Heart left ventricle (tissue), 16 donors: ENCODE data around the gene FMN2. TPM values are rescaled to one million over a fixed set of nuclear protein-coding genes. Genes with fewer than 3 reads are reported as not detected.

Experiments used
- ATAC-seq, 4 donors: fragments of 200-7000 bp; cut with Tn5 transposase; one replicate each; pipeline ENCODE4 v1.9.1; 2020 to 2022; ENCODE audit warnings: moderate library complexity in 4 of 4, mild to moderate bottlenecking in 3 of 4, moderate number of reproducible peaks in 1 of 4
- DNase-seq, 5 donors: peaks; one replicate each; pipeline ENCODE4 v3.0.0-alpha.2; 2020
- H3K27ac ChIP-seq, 12 donors: fragments of 200-600 bp; sonication (generic) in 4 of 12; one replicate each; pipeline versions ENCODE4 v1.5.0 to v1.8.0; 2016 to 2022; ENCODE audit warnings: mild to moderate bottlenecking in 2 of 12
- H3K27me3 ChIP-seq, 9 donors: fragments of 200-600 bp; sonication (generic) in 2 of 9; one replicate each; pipeline versions ENCODE4 v1.5.1 to v1.8.0; 2016 to 2022; ENCODE audit warnings: mild to moderate bottlenecking in 3 of 9
- H3K36me3 ChIP-seq, 9 donors: fragments of 200-600 bp; sonication (generic) in 2 of 9; one replicate each; pipeline versions ENCODE4 v1.5.0 to v1.8.0; 2018 to 2022; ENCODE audit warnings: mild to moderate bottlenecking in 2 of 9
- H3K4me1 ChIP-seq, 12 donors: fragments of 200-600 bp; sonication (generic) in 4 of 12; one replicate each; pipeline versions ENCODE4 v1.5.0 to v1.8.0; 2016 to 2022; ENCODE audit warnings: mild to moderate bottlenecking in 3 of 12
- H3K4me3 ChIP-seq, 12 donors: fragments of 200-600 bp; sonication (generic) in 4 of 12; one replicate each; pipeline versions ENCODE4 v1.5.0 to v1.8.0; 2017 to 2022; ENCODE audit warnings: mild to moderate bottlenecking in 9 of 12, moderate library complexity in 4 of 12
- H3K9me3 ChIP-seq, 12 donors: fragments of 200-600 bp; sonication (generic) in 4 of 12; one replicate each; pipeline versions ENCODE4 v1.5.0 to v1.8.0; 2016 to 2022; ENCODE audit warnings: mild to moderate bottlenecking in 1 of 12
- POLR2A ChIP-seq, 2 donors: fragments of 450-650 bp; IDR thresholded peaks; one replicate each; pipeline ENCODE4 v1.6.1; 2017; ENCODE audit warnings: antibody characterized with exemption in 2 of 2, mild to moderate bottlenecking in 2 of 2, moderate library complexity in 2 of 2
- WGBS, 4 donors: extraction: QIAGEN DNeasy Blood & Tissue Kit in 2 of 4; methylation state at CpG; one replicate each; pipeline versions ENCODE4 v1.1.5 to v1.1.7; 2013 to 2018; 5-methylcytosine and 5-hydroxymethylcytosine counted together
- intact Hi-C, 10 donors: fragments of 100-400 bp; cut with DNase I; formaldehyde crosslinking; loops; one replicate each; pipeline versions ENCODE4 v1.11.1 to v1.14.2; 2022
- polyA plus RNA-seq, 2 donors: library from polyadenylated mRNA; stranded (reverse); fragments of 200-250 nt; gene quantifications; one replicate each; pipeline ENCODE4 v1.2.3, GENCODE V29; 2013
- total RNA-seq, 9 donors: library from RNA; depleted of rRNA in 2 of 9; stranded (reverse); fragments of >200 nt in 2 of 9; fragmentation: NEBNext Ultra II Directional in 3 of 9; extraction: Animal tissue kit (Norgen Biotek cat#: 25700) in 3 of 9; gene quantifications; one replicate each; pipeline versions ENCODE4 v1.1.0 to v1.2.4, GENCODE V29; 2016 to 2023
- TF ChIP-seq, protein P1 (sequence below), 12 donors: fragments of 200-600 bp; sonication (generic) in 4 of 12; IDR thresholded peaks; one replicate each; pipeline versions ENCODE4 v1.5.0 to v1.8.0; 2018 to 2022; ENCODE audit warnings: antibody characterized with exemption in 12 of 12, mild to moderate bottlenecking in 5 of 12
- donor health status: ischemic (EF 13 %, LVEDD 7.1; RV severe dilation, severe dysfunction).
- donor health status: healthy with polysubstance abuse.
- donor health status: DM: no; HTN: yes; CAD: no.
- donor health status: DM: no; HTN: no; CAD: no.
- donor health status: ischemic (EF 25% LVEDD 6.9; RV normal size, moderate dysfunction).
- donor health status: ischemic (EF 25% LVEDD 5.7; RV mildly dilated, moderate dysfunction).
- donor health status: healthy.
- donor health status: DM: yes; HTN: yes; CAD: no.
- donor health status: ischemic (EF 35%, LVEDD 5.7; RV mildly dilated, moderate dysfunction).
- donor health status: nonischemic (EF 11% LVEDD 7.7; RV severe dilation, severe dysfunction).
- donor health status: DM: yes; HTN: yes; CAD: no.
- donor health status: PGD.
- donor health status: ischemic (EF 29% LVEDD 5.4; RV normal size, mild dysfunction).
- donor health status: nonischemic (EF 23%, LVEDD 6.1; RV moderate dilation, normal function).

Gene FMN2
- total and polyA plus RNA-seq, 11 donors, result 0.11 to 1.9 (median 0.31) TPM; not detected in 8

DNA sequence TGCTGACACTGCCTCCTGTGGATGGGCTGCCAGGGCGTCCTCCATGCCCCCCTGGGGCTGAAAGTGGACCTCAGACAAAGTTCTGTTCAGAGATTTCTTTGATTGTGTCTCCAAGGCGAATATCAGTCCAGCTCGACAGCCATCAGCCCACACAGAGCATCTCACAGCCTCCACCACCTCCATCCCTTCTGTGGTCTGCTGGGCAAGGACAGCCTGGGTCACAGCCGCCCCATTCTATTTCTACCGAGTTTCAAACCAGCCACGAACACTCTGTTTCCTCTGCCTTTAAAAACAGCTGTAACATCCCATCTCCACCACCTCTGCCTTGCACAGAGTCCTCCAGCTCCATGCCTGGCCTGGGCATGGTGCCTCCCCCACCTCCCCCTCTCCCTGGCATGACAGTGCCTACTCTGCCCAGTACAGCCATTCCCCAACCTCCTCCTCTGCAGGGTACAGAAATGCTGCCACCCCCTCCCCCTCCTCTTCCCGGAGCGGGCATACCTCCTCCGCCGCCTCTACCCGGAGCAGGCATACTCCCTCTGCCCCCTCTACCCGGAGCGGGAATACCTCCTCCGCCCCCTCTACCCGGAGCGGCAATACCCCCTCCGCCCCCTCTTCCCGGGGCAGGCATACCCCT, 115.5 kb downstream of the FMN2 start:
- no peaks in the 10 kb centered on the region for H3K4me1 ChIP-seq
- no peak for ATAC-seq
- no peak for TF ChIP-seq POLR2A (IDR thresholded peaks at IDR 0.05)
- TF ChIP-seq, protein P1, sequence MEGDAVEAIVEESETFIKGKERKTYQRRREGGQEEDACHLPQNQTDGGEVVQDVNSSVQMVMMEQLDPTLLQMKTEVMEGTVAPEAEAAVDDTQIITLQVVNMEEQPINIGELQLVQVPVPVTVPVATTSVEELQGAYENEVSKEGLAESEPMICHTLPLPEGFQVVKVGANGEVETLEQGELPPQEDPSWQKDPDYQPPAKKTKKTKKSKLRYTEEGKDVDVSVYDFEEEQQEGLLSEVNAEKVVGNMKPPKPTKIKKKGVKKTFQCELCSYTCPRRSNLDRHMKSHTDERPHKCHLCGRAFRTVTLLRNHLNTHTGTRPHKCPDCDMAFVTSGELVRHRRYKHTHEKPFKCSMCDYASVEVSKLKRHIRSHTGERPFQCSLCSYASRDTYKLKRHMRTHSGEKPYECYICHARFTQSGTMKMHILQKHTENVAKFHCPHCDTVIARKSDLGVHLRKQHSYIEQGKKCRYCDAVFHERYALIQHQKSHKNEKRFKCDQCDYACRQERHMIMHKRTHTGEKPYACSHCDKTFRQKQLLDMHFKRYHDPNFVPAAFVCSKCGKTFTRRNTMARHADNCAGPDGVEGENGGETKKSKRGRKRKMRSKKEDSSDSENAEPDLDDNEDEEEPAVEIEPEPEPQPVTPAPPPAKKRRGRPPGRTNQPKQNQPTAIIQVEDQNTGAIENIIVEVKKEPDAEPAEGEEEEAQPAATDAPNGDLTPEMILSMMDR (IDR thresholded peaks at IDR 0.05), result no peak
- no peak overlapping the region for H3K4me3 ChIP-seq
- H3K27me3 ChIP-seq, result no peaks in the 10 kb centered on the region
- intact Hi-C loops, result no loop called here
- H3K9me3 ChIP-seq, result peaks cover 0 to 8% (median 3%) of the 10 kb centered on the region in 12 donors
- H3K36me3 ChIP-seq, result no peaks in the 10 kb centered on the region
- no peak overlapping the region for H3K27ac ChIP-seq
- 90 to 95% (median 93%) methylated on average over 18 of the region's 18 CpGs for WGBS, 4 donors
- no peak for DNase-seq

DNA sequence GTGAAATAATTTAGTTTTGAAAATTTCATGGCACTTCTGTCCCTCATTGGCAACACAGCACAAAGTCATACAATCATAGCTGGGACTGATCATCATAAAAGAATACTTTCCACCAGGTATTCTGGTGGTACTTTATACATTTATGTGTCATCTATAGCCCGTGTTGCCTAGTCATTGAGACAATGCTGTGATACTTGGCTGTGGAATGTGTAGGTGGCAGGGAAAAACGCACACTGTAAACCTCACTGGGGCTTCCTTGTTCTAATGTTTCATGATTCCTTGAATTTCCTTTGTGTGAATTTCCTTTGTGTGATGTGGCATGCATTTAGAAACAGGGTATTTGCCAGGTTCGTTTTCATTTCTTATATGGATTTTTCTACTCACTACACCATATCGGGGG, 118.3 kb downstream of the FMN2 start:
- Histone ChIP-seq H3K9me3 (no peaks in the 10 kb centered on the region), H3K4me1 (no peaks in the 10 kb centered on the region), H3K4me3 (no peak overlapping the region), H3K27ac (no peak overlapping the region), H3K27me3 (no peaks in the 10 kb centered on the region), H3K36me3 (no peaks in the 10 kb centered on the region)
- intact Hi-C loops, result no loop called here
- WGBS, 4 donors, result 73 to 80% (median 75%) methylated on average over 4 of the region's 4 CpGs
- ATAC-seq (no peak), DNase-seq (no peak)
- TF ChIP-seq, protein P1 (IDR thresholded peaks at IDR 0.05), result no peak
- TF ChIP-seq POLR2A (IDR thresholded peaks at IDR 0.05), result no peak

DNA sequence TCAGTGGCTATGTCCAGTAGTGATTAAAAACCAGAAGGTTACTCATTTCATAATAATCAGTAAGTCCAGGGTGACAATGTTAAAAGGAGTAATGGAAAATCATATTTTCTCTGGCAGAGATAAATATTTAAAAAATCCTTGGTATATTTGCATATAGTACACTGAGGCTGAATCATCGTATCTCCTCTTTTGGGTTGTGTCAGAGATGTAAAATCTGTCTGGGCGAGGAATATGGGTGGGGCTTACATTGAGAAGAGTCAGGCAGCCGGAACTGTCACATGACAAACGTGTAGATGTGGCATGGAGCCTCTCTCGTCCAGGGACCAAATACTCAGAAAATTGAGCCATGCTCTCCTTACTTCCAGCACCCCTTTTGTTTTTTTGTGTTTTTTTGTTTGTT, 120.9 kb downstream of the FMN2 start:
- WGBS, 4 donors, result 71 to 76% (median 74%) methylated on average over 5 of the region's 5 CpGs
- no peak for TF ChIP-seq POLR2A (IDR thresholded peaks at IDR 0.05)
- TF ChIP-seq, protein P1 (IDR thresholded peaks at IDR 0.05), result no peak
- Histone ChIP-seq H3K36me3 (no peaks in the 10 kb centered on the region), H3K27ac (no peak overlapping the region), H3K27me3 (no peaks in the 10 kb centered on the region), H3K4me3 (no peak overlapping the region), H3K9me3 (no peaks in the 10 kb centered on the region), H3K4me1 (no peaks in the 10 kb centered on the region)
- DNase-seq (no peak), ATAC-seq (no peak)
- intact Hi-C loops, result no loop called here

DNA sequence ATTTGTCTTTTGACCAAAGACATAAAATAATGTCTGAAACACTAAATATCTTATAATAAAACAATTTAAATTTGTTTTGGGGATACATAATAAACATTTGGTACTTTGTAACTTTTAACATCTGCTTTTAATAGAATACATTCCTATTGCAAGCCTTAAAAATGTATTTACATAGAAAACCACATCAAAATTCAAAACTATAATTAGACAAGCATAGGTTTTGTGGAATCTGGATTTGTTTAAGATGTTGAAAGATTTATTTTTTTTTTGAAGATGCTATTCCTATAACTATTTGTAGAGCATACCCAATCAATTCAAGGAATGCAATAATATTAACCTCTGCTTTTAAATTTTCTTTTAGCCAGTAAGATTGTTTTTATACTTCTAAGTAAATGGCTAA, 125.7 kb downstream of the FMN2 start:
- no peak overlapping the region for H3K4me3 ChIP-seq
- peaks cover 0 to 4% (median 0%) of the 10 kb centered on the region in 12 donors for H3K9me3 ChIP-seq
- DNase-seq, result no peak
- no peaks in the 10 kb centered on the region for H3K27me3 ChIP-seq
- TF ChIP-seq POLR2A (IDR thresholded peaks at IDR 0.05), result no peak
- TF ChIP-seq, protein P1 (IDR thresholded peaks at IDR 0.05), result no peak
- H3K36me3 ChIP-seq, result no peaks in the 10 kb centered on the region
- intact Hi-C loops, result no loop called here
- ATAC-seq, result no peak
- H3K4me1 ChIP-seq, result no peaks in the 10 kb centered on the region
- H3K27ac ChIP-seq, result no peak overlapping the region
